VCaP (cell line): Measurements from ENCODE around the gene PLCE1.

ENCODE experiments used
- H3K27ac ChIP-seq: fragments of 450-650 bp; 2 replicates; pipeline ENCODE4 v1.5.1; 2017
- TF ChIP-seq, protein P1 (sequence below): fragments of 450-650 bp; conservative IDR thresholded peaks from 2 replicates; pipeline ENCODE4 v1.5.1; 2017; ENCODE audit warnings: mild to moderate bottlenecking, moderate library complexity

The PLCE1 gene

DNA sequence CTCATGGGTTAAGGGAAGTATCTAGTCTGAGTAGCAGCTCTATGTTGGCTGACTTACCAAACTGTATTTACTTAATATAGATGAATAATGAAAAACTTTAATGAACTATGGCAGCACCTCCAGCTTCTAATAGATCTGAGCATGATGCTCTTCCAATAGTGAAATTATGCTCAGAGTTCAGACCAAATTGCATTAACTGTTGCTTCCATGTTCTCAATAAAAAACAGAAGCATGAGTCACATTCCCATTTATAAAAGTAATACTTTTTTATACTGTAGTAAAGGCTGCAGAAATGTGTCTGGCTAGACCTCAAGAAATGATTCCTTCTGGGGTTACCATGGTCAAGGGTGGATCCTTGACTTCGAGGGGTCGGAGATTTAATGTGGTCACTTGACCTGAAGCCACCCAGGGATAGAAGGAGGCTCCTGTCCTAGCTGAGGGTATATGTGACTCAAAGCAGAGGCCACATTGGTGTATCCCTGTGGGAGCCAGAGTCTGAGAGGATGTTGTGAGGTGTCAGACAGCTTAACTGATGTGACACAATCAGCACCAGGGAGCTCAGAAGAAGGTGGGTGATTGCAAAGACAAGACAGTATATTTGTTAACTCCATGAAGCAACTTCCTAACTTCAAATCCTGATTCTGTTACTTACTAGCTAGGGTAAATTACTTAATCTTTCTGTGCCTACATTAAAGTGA lies 19.8 kb upstream of the PLCE1 start:
- no peak overlapping the region for H3K27ac ChIP-seq
- TF ChIP-seq, protein P1, sequence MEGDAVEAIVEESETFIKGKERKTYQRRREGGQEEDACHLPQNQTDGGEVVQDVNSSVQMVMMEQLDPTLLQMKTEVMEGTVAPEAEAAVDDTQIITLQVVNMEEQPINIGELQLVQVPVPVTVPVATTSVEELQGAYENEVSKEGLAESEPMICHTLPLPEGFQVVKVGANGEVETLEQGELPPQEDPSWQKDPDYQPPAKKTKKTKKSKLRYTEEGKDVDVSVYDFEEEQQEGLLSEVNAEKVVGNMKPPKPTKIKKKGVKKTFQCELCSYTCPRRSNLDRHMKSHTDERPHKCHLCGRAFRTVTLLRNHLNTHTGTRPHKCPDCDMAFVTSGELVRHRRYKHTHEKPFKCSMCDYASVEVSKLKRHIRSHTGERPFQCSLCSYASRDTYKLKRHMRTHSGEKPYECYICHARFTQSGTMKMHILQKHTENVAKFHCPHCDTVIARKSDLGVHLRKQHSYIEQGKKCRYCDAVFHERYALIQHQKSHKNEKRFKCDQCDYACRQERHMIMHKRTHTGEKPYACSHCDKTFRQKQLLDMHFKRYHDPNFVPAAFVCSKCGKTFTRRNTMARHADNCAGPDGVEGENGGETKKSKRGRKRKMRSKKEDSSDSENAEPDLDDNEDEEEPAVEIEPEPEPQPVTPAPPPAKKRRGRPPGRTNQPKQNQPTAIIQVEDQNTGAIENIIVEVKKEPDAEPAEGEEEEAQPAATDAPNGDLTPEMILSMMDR: no peak

DNA sequence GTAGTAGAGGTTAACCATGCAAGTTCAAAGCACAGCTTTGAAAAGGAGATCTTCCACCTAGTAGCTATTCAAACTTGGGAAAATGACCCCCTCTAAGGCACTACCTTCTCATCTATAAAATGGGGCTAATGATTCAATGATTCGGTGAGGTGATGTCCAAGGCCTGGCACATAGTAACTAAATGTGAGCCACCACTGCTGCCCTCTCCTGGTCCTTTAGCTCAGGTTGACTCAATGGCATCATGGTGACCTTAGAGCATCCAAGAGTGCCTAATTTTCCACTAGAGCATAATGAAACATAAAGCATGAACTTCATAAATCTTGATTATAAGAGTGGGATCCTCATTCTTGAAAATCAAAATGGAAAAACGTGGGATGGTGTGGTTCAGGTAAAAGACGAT lies 16.3 kb upstream of the PLCE1 start:
- TF ChIP-seq, protein P1: no peak

DNA sequence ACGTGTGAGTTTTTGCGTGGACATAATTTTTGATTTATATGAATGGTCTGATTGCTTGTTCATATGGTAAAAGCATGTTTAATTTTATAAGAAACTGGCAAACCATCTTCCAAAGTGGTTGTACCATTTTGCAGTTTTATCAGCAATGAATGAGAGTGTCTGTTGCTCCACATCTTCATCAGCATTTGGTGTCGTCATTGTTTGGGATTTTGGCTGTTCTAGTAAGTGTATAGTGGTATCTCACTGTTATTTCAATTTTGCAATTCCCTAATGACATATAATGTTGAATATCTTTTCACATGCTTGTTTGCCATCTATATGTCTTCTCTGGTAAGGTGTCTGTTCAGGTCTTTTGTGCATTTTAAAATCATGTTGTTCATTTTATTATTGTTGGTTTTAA lies 13.2 kb upstream of the PLCE1 start:
- TF ChIP-seq, protein P1: no peak
- H3K27ac ChIP-seq: no peak overlapping the region

More for the DNA sequence above, 16.3 kb upstream of the PLCE1 start:
- H3K27ac ChIP-seq: no peak overlapping the region

DNA sequence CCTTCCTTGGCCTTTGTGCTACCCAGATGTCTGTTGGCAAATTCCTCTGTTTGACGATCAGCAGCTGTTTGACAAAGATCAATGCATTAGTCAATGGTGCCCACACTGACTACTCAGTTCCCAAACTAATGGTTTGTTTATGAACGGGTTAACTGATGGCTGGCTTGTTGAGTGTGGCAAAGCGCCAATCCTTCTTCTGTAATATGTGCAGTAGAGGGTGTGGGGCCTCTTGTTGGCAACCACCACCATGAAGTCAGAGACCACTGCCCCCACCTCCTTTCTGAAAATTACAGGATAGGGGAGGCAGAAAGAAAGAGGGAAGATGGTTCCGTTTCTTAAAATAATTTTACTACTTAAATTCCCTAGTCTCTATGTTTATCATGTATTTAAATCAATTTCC lies 2.6 kb upstream of the PLCE1 start:
- TF ChIP-seq, protein P1: no peak
- H3K27ac ChIP-seq: no peak overlapping the region

DNA sequence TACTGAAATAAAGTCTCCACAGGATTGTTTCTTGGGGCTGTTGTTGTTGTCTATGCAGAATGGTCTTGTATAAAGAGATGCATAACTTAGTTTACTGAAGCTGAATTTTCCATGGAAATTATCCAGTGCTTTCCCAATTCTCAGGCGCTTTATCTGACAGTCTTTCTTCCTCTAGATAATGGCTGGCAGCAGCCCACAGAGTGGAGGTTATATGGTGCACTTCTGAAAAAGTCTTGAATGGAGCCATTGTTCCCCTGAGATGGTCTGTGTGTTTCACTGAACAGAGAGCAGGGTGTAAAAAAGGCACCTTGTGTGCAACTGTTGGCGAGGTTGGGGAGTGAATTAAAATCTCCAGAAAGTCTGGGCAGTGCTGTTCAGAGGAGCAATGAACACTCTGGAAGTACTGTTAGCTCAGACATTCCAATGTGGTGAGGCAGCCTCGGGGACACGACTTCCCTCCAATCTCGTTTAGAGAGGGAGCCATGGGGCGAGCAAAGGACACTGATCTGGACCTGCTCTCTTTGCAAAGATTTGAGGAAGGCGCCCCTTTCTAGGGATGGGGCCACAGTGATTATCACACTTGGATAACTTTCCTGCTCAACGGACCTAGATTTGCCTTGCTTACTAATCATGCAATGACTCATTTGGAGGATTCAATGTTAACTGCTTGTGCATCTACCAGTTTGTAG lies 2.0 kb upstream of the PLCE1 start:
- TF ChIP-seq, protein P1: no peak
- no peak overlapping the region for H3K27ac ChIP-seq

DNA sequence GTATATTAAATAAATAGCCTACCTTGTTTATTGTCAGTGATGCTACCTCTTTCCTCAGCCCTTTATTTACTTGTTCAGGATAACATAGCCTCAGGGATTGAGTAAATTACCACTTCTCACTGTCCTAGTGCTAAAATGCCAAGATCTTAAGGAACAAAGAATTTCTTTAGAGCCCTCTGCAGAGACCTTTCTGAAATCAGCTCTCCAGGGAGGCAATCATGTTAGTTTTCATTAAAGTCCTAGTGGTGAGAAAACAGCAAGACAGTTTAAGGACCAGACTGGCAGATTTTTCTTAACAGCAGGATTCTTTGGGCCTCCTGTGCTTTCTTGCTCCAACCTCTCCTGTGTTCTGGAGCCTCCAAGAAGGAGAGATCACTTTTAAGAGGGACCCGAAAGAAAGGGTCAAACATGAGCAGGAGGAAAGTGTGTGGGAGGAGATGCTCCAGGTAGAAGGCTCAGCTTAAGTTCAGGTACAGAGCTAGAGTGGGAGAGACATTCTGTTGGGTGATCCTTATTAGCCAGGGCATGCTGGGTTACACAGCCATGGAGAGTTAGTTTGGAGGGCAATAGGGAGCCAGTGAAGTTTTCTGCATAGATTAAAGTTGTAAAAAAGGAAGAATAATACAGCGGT lies 1.2 kb upstream of the PLCE1 start:
- TF ChIP-seq, protein P1: no peak; the same call in 1 of the 2 replicates
- H3K27ac ChIP-seq: no peak overlapping the region

DNA sequence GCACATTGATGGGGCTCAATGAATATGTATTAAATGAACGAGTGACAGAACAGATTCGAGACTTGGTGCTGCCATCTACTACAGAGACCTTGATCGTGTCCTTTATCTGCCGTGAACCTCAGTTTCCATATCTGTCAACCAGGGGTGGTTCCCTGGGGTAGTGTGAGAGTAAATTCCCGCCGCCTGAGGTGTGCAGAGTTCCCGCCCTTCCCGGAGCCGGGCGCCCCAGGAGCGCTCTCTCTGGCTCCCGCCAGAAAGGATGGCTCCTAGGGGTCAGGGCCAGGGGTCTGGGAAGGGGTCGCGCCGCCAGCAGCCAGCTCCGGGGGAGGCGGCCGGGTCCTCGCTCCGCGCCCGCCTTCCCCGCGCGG lies 333 bp upstream of the PLCE1 start:
- TF ChIP-seq, protein P1: no peak
- peak overlapping the region; percentile 62 for H3K27ac ChIP-seq
